NCI-H345 treated with DMSO at 0.1 percent for 48 hours (cell line): Measurements from ENCODE around the gene KIAA1755.

Experiments used
- DNase-seq: peaks from one replicate; lab custom pipeline; 2025; ENCODE audit not compliant: unreplicated experiment; lab: John Stamatoyannopoulos, UW

KIAA1755 gene

DNA sequence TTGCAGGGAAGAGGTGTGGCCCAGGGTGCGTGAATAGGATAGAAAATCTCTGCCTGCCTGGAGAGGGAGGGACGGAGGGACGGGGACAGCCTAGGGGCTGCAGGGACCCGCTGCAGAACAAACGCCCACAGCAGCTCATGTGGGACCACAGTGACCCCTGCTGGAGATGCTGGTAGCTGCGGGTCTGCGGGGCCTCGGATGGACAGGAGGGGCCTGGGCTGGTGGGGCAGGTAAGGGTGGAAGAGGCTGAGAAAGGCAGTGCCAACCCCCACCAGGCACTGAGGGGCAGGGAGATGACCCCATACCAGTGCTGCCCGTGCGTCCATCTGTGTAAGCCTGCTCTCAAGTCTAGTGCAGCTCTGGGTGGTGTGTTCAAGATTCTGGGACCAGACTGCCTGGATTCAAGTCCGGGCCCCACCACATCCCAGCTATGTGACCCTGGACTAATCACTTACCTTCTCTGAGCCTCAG lies 39.4 kb downstream of the KIAA1755 start:
- DNase-seq: peak; percentile 47

DNA sequence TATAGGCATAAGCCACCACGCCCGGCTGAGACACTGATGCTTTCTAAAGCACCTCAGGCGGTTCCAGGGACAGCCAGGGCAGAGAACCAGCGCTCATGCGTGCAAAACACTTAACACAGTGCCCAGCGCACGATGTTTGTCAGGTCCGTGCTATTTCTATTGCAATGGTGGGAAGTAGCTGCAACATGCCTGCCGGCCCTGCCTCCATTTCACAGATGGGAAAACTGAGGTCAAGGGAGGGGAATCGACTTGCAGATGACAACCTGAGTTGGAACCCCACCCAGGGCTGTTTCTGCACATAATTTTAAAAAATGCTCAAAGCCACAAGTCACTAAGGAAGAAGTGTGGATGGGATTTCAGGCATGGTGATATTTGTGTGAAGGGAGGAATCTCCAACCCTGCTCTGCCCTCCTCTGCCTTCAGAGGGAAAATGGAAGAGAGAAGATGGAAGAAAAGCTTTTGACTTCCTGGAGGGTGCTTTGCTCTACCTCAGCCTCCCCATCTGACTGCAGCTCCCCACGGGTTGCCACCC lies 39.9 kb downstream of the KIAA1755 start:
- DNase-seq: no peak

DNA sequence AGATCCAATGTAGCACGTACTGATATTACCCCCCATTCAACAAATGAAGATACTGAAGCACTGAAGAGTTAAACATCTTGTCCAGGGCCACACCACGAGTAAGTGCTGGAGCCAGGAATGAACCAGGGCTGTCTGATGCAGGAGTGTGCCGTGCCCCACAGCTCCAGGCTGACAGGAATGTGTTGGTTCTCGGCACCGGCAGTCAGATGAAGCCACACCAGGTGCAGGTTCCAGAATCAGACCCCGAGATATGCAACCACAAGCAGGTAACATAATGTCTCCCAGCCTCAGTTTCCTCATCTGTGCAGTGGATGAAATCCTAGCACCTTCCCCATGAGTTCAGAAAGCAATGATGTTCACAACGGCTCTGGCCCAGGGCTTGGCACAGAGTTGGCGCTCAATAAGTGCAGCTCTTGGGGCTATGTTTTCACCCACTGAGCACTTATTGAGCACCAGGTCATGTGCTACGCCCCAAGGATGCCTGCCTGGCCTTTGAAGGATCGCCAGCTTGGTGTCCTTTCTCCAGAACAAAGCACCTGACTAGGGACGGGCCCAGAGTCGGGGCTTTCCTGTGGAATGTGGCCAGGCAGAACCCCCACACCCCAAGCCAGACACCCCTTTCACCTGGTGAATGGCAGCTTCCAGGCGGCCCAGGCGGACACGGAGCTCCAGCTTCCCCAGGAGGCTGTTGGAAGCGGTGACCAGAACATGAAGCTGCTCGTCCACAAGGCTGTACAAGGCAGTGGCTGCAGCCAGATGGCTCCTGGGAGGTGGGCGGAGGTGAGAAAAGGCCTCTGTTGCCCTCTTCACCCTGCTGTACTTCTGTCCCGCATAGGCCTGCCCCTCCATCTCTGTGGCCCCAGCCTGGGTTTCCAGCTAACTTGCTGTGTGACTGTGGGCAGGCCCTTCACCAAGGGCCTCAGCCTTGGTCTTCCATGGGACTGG lies 41.3 kb downstream of the KIAA1755 start:
- no peak for DNase-seq

DNA sequence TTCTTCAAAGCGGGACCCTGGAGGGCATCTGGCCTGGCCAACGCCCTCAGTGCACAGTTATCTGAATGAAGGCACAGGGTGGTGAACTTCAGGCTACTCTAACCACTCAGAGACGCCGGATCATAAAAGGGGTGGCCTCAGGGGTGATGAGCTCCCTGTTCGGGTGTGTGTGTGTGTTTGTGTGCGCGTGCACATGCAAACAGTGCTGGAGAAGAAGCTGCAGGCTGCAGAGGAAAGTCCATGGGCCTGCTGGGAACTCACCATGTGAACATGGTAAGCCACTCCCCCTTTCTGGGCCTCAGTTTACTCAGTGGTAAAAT lies 42.0 kb downstream of the KIAA1755 start:
- no peak for DNase-seq

DNA sequence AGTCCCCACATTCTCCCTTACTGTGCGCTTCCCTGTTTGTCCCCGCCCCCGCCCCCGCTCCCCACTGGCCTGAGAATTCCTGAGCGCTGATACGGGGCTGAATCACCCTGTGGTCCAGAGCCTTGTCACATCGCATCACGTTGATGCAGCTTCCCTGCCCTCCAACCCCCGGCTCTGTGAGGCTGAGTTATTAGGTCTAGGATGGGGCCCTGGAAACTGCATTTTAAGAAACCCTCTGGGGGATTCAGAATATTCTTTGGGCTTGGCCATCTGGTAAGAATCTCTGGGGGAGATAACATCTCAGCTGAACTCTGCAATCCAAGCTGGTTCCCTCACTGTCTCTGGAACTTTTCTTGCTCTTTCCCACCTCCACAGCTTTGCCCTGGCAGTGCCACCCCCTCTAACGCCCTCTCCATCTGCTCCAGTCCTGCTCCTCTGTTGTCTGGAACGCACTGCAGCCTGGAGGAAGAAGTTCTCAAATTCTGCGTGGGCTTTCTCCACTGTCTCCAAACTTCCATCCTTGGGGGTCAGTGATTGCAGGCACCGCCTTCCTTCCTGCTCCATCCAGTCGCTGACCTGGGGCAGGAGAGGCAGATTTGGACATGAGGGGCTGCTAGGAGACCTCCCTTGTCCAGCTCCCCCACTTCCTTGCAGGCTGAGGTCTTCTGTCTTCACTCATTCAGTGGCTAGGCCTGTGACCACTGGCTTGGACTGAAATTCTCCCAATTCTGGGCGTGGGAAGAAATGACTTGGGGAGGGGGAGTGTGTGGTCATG lies 42.6 kb downstream of the KIAA1755 start:
- DNase-seq: no peak

DNA sequence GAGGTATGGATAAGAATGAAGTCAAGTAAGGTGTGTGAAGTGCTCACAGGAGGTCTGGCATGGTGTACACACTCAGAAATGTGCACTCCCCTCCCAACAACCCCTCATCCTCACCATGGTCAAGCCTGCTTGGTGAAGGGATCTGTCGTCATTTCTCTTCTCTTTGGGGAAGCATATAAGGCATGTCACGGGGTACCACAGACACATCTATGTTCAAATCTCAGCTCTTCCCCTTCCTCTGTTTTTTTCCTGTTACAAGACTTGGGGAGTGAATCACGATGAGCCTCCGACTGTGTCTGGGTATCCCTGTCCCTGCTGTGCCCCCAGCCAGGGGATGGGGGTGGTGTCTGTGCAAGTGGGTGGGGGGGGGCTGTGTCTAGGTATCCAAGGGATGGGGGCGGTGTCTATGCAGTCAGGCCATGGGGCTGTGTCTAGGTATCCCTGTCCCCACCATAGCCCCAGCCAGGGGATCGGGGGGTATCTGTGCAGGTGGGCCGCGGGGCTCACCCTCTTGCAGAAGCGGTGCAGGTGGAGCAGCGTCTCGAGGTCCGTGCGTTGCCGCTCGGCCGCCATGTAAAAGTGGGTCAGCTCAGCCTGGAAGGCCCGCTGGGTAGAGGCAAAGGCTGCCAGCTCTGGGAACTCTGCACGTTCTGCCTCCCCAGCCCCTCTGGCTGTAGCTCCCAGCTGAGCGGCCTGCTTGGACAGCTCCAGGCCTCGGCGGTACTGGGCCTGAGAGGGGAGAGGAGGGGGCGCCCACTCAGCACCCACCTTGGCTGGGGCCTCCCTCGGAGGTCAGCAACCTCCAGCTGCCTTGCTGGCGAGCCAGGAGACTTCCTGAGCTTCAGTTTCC lies 43.6 kb downstream of the KIAA1755 start:
- no peak for DNase-seq

DNA sequence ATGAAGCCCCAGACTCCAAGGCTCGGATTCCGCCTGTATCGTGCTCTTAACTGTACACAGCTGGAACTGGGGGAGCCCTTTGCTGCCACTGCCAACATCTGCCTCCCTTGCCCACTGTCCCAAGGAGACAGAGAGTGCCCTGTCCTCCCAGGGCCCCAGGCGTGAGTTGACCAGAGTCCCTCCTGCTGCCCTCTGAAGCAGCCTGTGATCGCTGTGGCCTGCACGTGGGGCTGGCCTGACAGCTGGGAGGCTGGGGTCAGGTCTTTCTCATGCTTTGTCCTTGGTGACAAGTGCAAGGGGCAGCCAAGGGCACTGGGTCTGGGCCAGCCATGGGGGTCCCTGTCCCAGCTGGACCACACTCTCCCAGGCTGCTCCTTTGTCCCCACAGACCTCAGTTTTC lies 44.3 kb downstream of the KIAA1755 start:
- DNase-seq: no peak

DNA sequence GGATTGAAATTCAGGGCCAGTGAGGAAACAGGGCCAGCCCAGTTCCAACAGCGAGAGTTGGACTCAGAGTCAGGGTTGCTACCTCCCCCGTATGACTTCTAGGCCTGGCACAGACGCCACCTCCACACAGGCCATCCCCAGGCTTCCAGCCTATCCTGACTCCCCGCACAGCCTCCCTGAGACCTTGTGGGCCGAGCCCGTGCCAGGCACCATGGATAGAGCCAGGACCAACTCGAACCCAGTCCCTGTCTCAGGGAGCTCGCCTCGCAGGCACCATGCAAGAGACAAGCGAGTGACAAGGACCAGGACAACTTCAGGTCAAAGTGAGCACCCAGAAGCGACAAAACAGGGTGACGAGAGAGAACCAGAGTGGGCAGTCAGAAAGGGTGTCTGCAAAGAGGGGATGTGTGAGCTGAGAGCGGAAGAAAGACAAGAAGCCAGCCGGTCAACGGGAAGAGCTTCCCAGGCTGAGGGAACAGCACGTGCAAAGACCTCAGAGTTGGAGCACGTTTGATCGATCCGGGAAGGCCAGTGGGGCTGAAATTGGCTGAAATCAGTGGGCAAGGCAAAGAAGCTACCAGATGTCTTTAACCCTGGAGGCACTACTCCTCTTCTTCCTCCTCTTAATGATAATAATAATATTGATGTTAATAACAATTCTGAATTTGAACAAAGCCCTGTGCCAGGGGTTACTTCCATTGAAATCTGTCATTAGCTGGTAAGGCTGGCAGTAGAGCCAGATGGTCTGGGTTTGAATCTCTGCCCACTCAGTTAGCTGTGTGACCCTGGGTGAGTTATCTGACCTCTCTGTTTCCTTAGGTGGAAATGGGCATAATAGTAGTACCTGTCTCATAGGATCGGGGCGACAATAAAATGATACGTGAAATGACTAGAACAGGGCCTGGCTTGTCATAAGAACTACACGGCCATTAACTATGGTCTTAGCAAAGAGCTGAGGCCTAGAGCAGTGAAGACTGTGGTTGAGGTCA lies 45.0 kb downstream of the KIAA1755 start:
- no peak for DNase-seq

DNA sequence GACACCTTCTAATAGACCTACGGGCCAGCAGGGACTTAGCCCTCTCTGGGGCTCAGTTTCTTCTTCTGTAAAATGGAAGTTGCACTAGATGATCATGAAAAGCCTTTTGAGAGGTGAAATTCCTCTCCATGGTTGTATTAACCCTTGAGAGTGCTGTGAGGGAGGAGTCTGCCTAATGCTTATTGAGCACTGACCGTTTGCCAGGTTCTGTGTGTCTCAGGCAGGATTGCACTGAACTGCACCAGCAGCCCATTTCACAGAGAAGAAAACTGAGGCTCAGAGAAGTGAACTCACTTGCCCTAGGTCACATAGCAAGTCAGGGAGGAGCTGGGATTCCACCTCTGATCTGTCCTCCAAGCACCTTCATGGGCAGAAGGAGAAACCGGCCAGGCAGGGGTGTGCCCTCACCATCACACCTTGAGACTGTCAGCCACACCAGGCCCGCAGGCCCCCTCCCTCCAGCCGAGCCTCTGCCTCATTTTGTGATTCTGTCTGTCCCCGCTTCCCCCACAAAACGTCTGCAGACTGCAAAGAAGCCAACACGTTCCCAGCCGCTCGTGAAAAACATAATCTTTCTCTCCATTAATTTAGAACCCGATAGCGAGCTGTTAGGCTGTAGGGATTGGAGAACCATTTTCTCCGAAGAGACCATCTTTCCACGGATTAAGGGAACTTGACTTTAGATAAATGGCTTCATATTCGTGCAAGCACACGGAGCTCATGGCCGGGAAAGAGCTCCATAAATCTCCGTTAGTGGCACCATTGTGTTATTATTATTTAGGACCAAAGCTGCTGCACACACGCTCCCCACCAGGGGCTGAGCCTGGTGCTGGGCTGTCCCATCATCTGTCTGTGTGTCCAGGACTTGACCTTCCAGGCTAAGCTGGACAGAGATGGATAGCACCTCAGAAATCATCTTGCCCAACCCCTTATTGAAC lies 46.0 kb downstream of the KIAA1755 start:
- no peak for DNase-seq

DNA sequence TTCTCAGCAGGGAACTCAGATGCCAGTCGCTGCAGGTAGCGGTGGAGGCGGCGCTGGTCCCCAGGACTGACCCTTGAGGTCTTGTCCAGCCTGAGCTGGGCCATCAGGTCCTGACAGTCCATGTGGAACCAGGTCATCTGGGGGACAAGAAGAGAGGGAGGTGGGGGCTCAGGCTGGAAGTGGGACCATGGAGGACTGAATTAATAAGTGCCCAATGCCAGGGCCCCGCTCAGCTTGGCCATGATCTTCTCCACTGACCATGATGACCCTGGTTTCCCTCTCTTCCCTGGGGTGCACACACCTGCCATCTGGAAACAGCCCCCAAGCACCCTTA lies 47.0 kb downstream of the KIAA1755 start:
- no peak for DNase-seq

DNA sequence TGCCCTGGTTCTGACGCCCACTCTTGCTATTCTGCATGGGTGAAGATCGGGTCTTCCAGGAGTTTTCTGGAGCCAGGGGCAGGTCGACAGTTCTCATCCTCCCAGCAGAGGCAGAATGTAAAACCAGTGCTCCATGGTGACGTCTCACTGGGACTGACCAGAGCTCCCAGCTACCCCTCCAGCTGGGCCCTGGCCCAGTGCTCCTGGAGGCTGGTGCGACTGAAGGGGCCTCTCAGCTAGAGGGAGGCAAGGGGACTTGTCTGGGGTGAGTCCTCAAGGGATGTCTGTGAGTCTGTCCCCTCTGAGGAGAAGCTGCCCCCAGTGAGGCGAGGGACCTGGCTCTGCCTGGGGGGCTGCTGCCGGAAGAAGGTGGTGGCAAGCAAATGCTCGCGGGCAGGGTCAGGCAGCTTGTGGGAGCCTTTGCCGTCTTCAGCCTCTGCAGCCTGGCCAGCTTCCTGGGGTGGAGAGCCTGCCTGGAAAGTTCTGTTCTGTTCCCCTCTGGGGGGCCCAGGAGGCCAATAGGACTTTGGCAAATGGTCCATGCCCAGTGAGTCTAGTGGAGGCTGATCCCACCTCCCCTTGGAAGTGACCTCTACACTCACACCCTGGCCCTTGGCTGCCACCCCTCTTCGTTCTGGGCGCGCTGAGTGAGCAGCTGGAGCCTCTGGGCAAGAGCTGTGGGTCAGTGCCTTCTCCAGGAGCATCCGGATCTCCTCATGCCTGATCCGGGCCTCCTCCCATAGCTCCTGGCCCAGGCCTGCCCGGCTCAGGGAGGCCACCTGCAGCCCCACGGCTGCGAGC lies 47.5 kb downstream of the KIAA1755 start:
- no peak for DNase-seq

DNA sequence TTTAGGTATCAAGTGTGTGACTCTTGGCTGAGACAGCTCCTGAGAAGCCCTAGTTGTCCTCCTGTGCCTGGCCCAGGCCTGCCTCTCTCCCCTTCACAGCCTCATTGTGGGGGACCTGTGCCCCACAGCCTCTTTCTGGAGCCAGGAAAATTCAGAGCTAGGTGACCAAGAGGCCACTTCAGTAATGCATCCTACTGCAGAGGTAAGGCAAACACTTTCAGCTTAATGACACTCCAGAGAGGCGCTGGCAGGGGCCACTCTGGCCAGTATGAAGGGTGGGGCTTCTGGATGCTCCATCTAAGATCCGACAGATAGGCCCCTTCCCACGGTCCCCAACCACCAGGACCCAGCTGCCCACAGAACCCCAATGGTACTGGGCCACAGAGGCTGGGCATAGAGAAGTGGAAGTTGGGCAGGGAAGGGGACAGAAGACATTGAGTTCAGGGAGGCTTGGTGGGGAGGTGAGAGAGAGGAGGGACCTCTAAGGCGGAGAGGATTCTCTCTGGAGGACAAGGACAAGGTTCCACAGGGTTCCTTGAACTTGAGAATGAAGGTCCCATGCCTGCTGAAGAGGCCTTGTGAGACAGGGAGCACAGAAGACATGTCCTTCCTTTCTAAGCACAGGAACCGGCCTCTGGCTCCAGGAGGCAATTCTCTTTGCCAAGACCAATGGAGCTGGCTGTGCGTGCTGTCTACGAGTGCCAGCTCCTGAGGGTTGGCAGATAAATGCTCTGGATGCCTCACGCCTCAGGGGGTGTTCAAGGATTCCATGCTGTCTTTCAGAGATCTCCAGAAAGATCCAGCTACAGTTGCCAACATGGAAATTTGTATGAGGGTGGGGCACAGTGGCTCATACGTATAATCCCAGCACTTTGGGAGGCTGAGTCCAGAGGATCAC lies 49.1 kb downstream of the KIAA1755 start:
- no peak for DNase-seq

DNA sequence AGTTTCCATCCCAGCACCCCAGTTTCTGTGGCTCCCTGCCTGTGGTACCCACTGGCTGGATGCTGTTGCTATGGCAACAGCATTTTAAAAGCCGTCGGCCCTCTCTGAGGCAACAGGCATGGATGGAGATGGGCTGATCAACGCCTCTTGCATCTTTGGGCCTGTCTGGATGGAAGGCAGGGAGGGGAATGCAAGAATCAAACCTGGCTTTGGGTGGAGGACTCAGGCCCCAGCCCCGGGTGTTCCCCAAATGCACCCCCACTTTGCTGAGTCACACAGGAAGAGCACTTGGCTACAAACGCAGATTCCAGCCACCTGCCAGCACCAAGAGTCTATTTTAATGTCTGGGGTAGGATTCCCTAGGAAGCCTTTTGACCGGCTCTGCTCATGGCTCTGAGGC lies 49.8 kb downstream of the KIAA1755 start:
- no peak for DNase-seq

DNA sequence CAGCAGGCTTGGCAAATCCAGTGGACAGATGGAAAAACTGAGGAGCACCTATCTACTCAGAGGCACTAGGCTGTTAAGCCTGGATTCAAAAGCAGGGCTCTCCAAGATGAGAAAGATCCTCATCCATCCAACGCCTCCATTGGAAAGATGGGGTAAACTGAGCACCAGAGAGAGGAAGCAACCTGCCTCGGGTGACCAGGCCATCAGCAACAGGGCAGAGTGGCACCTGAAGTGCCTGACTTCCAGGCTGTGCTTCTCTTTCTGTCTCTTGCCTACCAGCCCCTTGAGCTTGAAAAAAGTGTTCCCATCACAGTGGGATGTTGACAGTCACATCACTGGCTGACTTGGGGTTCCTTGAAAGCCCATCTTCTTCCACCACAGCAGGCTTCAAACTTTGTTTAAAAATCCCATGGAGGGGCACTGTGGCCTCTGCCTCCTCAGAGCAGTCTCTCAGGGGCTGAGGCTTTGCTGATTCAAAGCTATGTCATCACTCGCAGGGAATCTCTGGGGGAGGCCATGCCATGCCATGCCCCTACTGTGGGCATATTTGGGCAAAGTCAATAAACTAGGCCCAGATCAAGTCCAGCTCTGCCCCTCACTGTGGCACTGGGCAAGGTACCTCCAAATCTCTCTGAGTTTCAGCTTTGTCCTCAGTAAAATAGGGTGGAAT lies 50.7 kb downstream of the KIAA1755 start:
- no peak for DNase-seq

DNA sequence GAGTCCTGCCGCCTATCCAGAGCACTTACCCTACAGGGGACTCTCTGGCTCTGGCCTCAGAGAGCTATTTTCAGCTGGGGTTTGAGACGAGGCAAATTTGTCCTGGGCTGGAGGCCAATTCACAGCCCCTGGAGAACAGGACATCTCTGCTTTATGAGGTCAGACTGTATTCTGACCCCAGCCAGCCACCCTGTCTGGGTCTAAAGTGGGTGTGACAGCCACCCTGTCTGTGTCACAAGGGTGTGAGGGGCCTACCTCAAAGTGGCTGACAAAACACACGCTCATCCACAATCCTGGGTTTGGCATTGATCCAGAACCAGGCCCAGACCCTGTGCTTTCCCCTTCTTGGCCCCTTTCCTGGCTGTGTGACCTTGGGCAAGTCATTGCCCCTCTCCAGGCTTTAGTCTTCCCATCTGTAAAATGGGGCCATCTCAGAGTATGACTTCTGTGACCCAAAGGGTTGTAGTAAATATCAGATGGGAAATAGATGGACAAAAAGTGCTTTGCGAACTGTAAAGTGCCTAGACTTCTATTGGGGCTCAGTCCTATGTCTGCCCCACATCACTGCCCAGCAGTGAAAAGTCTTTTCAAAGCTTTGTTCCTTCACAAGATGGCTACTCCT lies 51.4 kb downstream of the KIAA1755 start:
- no peak for DNase-seq

DNA sequence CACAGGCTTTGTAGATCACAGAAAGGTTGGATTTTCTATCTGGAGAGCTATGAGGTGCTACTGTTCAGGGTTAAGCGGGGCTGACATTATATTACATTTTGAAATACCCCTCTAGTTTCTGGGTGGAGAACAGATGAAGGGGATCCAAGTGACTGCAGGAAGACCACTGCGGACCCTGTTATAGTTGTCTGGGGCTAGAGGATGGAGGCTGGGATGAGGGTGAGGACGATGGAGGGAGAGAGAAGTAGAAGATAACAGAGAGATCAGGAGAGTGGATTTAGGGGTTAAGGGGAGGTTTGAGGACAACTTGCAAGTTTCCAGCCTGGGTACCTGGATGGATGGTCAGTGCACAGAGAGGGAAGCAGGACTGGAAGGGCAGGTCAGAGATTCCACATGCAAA lies 52.0 kb downstream of the KIAA1755 start:
- no peak for DNase-seq
